HG03460 (cell line): Measurements from ENCODE around the gene CFAP74.

Source experiments
- ATAC-seq: cut with Tn5 transposase; IDR thresholded peaks from one replicate; pipeline ENCODE4 v1.9.1; 2021; ENCODE audit not compliant: unreplicated experiment

CFAP74 gene

DNA sequence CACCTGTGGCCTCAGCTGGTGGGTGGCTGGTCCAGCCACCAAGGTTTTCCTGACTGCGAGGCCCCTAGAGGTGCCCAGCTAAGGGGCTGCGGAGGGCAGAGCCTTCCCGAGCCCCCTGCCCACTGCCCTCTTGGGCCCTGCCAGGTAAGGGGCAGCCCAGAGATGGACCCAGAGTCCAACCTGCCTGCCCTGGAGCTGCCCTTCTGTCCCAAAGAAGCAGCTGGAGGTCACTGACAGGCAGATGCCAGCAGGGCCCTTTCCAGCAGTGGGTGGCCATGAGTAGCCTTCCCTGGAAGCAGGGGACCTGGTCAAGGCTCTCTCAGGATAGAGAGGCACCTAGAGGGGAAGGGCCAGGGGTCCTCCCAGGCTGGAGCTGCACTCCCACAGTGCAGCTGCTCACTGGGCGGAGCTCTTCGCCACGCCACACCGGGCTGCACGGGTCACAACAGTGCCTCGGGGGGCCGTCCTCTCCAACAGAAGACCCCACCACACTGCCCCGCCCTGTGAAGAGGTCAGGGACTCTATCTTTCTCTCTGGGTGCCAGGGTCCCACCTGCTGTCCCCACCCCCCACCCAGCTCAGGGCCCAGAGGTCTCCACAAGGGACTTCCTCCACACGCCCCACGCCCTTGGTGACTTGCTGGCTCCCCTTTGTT, 101.8 kb downstream of the CFAP74 start:
- ATAC-seq, result no peak

DNA sequence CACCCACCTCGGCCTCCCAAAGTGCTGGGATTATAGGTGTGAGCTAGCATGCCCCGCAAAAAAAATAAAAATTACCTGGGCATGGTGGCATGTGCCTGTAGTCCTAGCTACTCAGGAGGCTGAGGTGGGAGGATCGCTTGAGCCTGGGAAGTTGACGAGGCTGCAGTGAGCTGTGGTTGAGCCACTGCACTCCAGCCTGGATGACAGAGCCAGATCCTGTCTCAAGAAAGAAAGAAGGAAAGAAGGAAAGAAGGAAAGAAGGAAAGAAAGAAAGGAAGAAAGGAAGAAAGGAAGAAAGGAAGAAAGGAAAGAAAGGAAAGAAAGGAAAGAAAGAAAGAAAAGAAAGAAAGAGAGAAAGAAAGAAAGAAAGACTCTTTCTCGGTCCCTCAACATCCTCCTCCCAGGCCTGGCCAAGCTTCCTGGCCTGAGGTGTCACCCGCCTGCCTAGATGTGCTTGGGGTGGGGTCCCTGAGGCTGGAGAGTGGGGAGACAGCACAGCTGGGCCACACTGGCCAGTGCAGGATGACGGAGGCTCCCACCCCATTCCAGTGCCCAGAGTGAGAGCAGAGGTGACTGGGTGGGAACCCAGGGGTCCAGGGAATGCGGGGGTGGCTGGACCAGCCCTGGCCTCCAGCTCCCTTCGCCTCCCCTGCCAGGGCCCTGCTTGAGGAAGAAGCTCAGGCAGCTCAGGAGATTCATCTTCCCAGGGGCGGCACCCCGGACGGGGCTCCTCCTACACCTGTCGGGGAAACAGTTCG, 102.5 kb downstream of the CFAP74 start:
- ATAC-seq, result no peak

DNA sequence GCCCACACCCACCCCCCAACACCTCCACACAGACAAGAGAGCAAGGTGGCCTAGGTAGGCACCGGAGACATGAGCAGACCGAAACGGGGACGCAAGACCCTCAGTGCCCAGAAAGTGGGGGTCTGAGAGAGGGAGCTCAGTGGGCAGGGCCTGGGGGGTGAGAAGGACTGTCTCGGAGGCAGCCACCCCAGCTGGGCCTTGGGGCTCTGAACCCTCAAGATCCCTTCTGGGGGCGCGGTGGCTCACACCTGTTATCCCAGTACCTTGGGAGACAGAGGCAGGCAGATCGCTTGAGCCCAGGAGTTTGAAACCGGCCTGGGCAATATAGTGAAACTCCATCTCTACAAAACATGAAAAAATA, 103.6 kb downstream of the CFAP74 start:
- no peak for ATAC-seq

DNA sequence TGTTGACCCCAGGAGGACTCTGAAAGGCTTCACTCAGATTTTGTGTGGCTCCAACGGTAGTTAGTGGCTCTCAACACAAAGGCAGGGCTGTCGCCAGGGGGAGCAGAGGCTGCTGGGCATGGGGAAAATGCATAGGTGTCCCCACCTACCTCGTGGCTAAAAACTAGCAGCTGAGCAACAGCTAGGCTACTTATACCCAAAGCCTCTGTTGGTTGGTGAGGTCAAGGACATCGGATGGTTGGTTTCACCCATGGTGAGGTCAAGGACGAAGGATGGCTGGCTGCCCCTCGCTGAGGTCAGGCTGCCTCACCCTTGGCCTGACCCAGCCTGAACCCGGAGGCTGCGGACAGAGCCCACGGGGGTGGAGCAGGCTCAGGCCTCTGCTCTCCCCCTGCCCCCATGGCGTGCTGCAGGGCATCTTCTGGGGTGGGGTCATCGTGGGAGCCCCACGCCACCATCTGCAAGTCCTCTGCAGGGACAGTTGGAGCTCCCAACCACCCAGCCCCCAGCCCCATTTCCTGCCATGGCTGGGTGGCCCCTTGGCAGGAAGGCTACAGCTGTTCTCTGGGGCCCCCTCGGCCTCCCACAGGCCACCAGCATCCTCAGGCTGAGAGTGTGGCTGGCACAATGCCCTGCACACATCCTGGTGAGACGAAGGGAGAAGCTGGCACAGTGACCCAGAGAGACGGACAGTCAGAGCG, 104.2 kb downstream of the CFAP74 start:
- no peak for ATAC-seq

DNA sequence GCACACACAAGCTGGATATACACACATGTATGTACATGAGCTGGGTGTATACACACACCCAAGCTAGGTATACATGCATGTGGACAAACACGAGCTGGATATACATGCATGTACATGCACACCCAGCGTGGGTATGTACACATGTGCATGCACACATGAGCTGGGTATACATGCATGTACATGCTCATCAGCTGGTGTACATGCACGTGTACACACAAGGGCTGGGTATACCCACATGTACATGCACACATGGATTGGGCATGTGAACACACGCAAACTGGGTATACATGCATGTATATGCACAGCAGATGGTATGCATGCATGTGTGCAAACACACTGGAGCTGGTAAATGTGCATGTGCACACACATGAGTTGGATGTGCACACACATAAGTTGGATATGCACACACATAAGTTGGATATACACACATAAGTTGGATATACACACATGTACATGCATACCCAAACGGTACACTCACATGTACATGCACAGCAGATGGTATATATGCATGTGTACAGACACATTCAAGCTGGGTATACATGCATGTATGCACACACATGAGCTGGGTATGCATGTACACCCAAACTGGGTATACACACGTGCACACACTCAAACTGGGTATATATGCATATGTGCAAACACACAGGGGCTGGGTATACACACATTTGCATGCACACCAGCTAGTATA, 105.2 kb downstream of the CFAP74 start:
- no peak for ATAC-seq

DNA sequence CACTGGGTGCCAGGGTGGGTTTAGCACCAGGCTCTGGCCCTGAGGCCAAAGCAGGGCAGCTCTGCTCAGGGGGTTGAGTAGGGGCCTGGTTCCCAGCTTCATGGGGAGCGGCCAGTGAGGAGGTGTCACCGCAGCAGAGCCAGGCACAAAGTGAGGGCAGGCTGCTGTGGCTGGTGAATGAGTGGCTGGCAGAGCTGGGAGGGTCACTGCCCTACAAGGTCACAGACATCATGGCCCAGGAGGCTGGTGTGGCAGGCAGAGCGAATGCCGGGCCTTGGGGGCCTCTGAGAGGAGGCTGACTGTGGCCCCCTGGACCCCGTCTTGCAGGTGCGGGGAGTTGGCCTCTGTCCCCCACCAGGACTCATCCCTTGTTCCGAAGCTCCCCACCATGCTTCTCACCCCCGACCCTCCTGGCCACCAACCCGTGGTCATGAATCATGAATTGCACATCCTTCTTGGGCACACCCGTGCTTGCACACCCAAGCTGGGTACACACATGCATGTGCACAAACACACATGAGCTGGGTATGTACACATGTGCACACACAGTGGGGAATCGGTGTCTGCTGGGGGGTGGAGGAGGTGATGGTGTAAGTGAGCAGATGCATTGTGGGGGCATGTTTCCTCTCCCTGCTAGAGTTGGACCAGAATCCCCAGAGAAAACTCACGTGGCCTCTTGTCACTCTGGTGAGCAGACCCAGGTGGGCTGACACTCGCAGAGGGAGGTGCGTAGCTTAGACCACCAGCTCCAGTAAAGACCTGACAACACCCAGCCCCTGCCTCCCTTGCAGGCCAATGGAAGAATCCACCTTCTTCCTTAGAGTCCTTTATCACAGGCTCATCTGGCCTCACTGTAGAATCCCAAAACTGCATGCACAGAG, 107.9 kb downstream of the CFAP74 start:
- no peak for ATAC-seq

DNA sequence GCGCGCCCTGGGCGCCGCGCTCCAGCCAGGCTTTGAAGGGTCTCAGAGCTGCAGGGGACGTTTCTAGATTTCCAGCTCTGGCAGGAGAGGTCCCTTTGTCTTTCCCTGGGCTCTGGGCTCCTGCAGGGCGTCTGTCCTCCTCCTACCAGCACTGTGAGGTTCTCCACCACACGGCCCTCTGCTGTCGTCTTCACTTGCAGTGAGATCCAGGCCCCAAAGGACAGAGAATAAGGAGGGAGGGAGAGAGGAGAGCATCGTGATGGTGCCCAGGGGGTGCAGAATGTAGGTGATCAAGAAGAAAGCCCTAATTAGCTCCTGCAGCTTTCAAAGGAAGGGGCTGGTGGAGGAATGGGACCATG, 108.5 kb downstream of the CFAP74 start:
- ATAC-seq, result no peak

DNA sequence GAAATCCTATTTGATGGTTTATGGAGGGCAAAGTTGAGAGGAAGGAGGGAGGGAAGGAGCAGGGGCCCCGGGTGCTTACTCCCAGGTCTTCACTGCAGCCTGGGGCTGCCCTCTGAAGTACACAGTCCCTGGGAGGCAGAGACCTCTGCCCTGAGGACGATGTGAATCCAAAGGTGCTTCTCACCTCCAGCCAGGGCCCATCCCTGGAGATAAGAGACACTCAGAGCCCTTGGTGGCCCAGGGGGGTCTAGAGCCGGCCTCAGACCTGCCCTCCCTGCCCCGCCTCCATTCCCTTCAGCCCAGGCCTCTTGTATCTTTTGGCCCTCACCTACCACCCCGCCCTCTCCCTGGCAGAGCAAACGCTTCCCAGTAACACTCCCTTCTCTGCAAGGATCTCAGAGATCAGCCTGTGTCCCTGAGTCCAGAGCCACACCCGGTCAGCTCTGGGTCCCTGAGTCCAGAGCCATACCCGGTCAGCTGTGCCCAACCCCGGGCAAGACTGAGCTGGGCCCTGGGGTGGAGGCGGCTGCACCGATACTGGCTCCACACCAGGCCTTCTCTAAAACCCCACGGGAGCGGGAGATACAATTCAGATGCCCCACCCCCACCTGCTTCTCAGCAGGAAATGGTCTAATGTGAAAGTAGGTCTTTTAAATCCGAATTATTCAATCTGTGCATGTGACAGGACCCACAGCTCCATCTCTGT, 109.1 kb downstream of the CFAP74 start:
- no peak for ATAC-seq

DNA sequence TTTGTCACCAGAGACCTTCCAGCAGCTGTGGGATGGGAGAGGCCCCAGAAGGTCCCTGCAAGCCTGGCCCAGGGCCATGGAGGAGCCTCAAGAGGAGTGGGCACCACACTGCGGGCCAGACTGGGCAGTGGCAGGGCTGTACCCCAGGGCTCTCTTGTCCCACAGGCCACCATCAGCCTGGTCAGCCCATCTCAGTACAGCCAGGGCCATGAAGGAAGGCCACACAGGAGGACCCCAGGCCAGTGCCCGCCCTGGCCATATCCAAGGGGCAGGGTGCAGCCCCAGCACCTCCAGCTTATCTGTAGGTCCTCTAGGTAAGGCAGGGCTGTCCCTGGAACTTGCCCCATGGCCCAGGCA, 109.6 kb downstream of the CFAP74 start:
- ATAC-seq, result no peak

DNA sequence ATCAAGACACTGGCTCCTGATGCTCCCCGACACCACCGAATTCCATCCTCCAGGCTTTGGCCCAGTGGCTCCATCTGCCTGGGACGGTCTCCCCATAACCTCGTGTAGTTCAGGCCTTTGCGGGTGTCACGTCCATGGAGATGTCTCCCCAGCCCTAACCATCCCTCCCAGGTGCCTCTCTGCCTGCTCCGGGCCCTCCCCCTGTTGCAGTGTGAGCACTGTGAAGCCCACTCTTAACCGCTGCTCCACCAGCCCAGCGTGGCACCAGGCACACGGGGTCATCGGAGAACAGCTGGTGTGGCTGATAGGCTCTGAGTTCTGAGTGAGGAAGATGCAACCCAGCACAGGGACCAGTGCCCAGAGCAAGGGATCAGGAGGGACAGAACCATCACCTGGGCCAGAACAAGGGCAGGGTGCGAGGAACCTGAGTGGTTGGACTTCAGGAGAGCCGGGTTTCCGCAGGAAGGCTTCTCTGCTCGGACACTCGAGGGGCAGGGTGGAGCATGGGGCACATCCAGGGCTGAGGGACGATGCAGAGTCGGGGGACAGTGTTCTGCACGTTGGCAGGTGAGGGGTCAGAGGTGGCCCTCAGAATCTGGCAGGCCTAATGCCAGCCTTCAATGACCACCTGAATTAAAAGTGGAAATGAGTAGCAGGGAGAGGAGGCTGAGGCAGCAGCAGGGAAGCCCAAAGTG, 110.1 kb downstream of the CFAP74 start:
- no peak for ATAC-seq

DNA sequence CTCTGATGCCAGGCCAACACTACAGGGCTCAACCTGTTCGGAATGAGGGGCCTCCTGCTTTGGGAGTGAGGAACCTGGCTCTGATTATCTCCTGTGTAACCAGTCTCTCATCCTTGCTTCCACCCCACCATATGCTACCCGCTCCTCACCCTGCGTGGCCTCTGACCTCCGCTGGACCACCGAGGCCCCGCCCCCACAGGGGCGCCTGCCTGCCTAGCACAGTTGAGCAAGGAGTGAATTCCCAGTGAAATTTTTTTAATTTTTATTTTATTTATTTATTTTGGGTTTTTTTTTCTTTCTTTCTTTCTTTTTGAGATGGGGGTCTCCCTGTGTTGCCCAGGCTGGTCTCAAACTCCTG, 110.8 kb downstream of the CFAP74 start:
- ATAC-seq, result no peak

DNA sequence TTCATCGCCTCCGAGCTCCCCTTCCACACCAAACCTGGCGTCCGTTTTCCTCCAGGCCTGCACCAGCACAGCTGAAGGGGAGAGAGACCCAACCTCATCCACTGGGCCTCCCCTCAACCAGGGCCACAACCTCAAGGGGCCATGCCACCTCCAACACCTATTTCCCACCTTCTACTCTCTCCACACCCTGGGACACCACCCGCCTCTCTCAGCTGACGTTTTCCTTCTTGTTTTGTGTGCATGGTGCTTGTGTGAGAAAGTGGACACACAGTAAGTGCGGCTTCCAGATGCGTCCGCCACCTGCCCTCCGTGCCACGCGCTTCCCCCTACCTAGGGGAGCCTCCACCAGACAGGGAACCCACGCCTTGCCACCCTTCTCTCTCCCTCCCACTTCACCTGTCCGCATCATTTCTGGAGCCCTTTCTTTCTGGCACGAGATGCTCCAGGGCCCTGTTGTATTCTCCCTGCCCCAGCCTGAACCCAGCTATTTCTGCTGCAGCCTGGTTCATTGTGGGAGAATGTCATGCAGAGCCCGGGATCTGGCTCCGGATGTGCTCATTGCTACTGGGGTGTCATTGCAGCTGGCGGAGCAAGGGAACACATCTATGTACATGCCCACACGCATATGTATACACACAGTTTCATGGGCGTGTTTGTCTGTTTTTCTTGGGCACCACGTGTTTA, 111.4 kb downstream of the CFAP74 start:
- no peak for ATAC-seq

DNA sequence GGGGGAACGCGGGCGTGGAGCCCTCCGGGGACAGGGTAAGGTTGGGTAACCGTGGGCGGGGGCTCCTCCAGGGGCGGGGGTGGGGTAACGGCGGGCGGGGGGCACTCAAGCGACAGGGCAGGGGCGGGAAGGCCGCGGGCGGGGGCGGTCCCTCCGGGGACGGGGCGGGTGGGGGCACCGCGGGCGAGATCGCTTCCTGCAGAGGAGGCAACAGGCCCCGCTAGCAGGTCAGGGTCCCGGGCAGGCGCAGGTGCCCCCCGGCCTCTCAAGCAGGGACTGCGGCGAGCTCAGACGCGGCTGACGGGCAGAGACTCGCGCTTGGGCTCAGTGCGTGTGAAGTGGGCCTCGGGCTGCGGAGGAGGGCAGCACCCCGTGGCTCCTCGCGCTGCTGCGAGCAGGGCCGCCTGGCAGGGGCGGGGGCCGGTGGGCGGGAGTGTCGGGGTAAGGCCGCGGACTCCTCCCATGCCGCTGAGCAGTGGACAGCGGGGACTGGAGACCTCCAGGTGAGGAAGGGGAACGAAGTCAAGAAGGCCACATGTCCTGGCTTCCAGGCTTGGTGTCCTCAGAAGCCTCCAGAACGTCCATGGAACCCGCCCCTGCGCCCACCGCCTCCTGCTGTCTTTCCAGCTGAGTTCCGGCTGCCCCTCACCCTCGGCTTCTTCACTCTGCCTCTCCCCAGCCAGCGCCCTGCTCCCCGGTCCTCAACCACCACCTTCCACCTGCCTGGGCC, 112.1 kb downstream of the CFAP74 start:
- peak; percentile 33 for ATAC-seq

DNA sequence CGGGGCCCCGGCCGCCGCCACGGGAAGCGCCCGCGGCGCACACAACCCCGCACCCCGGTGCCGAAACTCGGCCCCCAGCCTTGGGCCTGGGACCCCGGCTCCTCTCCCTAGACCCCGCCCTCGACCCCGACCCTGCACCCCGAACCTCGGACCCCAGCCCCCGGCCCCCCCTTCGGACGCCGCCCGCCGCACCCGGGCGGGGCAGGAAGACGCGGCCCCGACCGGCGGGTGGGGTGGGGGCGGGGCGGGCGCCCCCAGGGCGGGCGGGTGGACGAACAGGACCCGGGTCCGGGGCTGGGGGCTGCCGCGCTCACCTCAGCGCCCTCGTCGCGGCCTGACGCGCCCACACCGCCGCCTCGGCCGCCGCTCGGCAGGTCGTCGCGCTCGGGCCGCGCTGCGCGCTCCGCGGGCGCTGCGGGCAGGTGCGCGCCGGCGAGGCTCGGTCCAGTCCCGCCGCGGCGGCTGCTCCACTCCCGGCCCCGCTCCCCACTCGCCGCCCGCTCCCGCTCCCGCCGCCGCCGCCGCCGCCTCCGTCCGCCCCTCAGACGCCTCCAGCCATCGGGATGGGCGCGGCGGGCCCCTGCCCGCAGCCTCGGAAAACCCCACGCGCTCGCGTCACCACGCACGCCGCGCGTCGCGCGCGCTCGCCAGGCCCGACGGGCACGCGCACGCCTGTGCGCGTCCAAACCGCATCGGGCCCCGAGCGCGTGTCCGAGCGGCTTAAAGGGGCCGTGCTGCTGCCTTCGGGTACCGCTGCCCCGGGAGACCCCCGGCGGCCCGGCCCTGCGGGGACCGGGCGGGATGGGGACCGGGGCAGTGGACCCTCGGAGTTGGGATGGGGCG, 112.9 kb downstream of the CFAP74 start, which contains the start of gene GNB1:
Gene GNB1, minus strand, starts transcription at position 582 of the 843 bp plus-strand sequence. CDS start 65,634 bp downstream, outside the sequence.
- peak; percentile 51 for ATAC-seq

DNA sequence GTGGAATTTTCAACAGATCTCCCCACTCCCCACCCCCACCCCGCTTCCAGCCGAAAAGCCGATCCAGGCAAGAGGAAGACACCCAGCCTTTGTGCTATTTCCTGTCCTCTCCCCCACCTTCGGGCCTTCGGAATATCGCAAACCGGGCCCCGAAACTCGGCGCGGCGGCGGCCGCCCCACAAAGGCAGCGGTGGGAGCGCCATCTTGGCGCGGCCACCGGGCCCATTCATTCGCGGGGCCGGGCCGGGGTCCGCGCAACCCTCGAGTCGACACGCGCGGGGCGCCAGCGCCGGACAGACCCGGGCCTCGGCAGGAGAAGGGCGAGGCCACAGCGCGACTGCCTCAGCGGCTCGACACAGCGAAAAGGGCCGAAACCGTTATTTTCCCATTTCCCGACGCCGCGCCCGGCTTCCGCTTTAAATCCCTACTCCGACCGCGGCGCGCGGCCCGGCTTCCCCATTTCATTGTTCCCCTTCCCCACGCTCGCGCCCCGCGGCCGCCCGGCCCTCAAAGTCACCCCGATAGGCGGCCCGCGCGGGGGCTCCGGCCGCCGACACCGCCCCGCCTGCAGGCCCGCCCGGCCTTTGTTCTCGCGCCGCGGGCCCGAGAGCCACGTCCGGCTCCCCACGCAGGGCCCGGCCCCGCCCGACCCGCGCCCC, 113.6 kb downstream of the CFAP74 start:
- ATAC-seq, result peak; percentile 23

DNA sequence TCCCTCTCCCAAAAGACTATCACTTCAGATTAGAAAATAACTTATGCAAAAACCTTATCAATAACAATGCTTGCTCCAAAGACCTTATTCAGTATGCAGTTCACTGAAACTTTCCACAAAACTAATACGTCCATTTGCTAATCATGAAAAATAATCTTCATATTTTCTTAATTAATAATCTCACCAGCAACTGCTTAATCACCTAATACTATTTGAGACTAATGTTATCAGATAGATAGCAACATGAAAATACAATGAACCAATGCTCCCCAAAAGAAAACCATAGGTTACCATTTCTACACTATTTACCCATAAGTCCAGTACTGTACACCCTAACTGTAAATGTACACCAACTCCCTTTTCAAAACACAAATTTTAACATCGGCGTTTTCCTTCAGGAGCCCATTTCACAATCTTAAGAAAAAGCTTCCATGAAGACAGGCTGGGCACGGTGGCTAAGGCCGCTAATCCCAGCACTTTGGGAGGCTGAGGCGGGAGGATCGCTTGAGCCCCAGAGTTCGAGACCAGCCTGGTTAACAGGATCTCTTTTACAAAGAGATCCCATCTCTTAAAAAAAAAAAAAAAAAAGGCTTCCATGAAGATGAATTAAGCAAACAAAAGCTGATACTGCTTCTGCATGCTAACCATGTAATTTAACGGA, 114.4 kb downstream of the CFAP74 start:
- no peak for ATAC-seq
